NCI-H82 treated with DMSO at 0.1 percent for 48 hours (cell line): ENCODE measurements around the gene AKNAD1.
"Not testable (repeated sequence)": the region's sequence is repeated elsewhere in the genome, so short reads cannot be mapped to it uniquely, and the experiment has no call there.

Experiments
- DNase-seq: peaks from one replicate; lab custom pipeline; 2025; ENCODE audit not compliant: unreplicated experiment; lab: John Stamatoyannopoulos, UW

AKNAD1 gene

GRCh38 chr1:108785880-108786279 lies 71.0 kb downstream of the AKNAD1 start:
- DNase-seq, result no peak

DNA sequence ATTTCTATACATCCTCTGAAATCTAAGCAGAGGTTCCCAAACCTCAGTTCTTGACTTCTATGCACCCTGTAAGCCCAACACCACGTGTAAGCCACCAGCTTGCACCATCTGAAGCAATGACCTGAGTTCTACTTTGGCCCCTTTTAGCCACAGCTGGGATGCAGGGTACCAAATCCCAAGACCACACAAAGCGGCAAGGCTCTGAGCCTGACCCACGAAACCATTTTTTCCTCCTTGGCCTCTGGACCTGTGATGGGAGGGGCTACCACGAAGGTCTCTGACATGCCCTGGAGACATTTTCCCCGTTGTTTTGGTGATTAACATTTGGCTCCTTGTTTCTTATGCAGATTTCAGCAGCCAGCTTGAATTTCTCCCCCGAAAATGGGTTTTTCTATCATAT lies 71.6 kb downstream of the AKNAD1 start:
- no peak for DNase-seq

DNA sequence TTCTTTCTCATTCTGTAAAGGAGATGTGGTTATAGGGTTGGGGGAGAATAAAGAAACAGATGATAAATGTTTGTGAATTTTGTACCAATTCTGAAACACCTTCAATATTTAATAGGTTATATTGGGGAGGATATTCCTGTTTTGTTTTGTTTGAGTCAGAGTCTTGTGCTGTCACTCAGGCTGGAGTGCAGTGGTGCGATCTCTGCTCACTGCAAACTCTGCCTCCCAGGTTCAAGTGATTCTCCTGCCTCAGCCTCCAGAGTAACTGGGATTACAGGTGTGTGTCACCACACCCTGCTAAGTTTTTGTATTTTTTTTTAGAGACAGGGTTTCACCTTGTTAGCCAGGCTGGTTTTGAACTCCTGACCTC lies 75.3 kb downstream of the AKNAD1 start:
- DNase-seq, result not testable (repeated sequence)

- DNase-seq, result no peak
These were observed 75.8 kb downstream of the AKNAD1 start for GRCh38 chr1:108780937-108781574.

- no peak for DNase-seq
These were observed 77.4 kb downstream of the AKNAD1 start for GRCh38 chr1:108779455-108779854.

DNA sequence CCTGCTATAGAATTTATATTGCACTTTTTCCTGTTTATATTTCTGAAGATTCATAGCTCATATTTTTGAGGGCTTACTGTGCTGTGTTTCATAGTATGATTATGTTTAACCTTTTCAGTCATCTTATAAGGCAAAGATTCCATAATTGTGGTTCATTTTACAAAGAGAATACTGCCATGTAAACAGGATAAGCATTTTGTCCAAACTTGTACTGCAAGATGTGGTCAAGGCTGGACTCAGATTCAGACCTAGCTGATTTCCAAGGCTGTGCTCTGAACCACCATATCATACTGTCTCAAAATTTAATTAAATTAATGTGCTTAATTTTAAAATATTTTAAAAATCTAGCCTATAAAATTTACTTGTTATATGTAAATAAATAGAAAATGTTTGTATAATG lies 79.1 kb downstream of the AKNAD1 start:
- no peak for DNase-seq

DNA sequence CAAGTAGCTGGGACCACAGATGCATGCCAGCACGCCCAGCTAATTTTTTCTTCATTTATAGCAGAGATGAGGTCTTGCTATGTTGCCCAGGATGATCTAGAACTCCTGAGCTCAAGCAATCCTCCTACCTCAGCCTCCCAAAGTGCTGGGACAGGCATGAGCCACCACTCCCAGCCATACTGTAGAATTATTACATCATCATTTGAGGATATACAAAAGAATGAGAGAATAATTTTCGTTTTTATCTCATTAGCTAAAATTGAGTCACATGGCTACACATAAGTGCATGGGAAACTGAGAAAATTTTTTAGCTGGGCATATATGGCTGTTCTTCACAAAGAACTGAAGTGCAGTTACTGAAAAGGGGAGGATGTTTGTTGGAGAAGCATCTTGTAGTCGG lies 89.2 kb downstream of the AKNAD1 start:
- no peak for DNase-seq

DNA sequence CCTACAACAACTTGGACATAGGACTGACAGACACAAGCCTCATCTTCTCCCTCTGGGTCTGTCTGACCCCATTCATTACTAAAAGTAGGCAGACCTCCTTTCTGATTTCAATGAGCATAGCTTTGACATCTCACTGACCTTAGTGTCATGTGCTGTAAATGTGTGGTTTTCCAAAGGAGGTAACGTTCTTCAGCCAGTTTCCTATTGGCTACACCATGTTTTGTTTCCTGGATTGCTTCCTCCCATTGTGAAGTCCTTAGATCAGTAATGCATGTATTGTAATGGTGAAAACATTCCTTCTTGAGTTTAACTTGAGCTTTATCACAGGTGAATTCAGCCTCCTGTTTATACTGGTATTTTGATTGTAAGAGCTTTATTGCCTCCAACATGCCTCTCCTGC lies 89.8 kb downstream of the AKNAD1 start:
- no peak for DNase-seq
